PC-3 (cell line): ENCODE results near the gene PCSK2.

Experiments
- EZH2 ChIP-seq: fragments of 300-600 bp; sonication (generic); IDR thresholded peaks from one replicate; pipeline ENCODE4 v1.6.1; 2017; ENCODE audit warnings: antibody characterized with exemption, mild to moderate bottlenecking, low read length; ENCODE audit not compliant: unreplicated experiment
- EZH2phosphoT487 ChIP-seq: fragments of 300-600 bp; sonication (generic); IDR thresholded peaks from 2 replicates; pipeline ENCODE4 v1.6.1; 2018; ENCODE audit warnings: mild to moderate bottlenecking, antibody characterized with exemption, low read length, borderline replicate concordance
- TF ChIP-seq, protein P1 (sequence below): fragments of 300-600 bp; sonication (generic); conservative IDR thresholded peaks from 2 replicates; pipeline ENCODE4 v1.5.1; 2017; ENCODE audit warnings: antibody characterized with exemption, low read depth, mild to moderate bottlenecking, low read length

- TF ChIP-seq, protein P1, sequence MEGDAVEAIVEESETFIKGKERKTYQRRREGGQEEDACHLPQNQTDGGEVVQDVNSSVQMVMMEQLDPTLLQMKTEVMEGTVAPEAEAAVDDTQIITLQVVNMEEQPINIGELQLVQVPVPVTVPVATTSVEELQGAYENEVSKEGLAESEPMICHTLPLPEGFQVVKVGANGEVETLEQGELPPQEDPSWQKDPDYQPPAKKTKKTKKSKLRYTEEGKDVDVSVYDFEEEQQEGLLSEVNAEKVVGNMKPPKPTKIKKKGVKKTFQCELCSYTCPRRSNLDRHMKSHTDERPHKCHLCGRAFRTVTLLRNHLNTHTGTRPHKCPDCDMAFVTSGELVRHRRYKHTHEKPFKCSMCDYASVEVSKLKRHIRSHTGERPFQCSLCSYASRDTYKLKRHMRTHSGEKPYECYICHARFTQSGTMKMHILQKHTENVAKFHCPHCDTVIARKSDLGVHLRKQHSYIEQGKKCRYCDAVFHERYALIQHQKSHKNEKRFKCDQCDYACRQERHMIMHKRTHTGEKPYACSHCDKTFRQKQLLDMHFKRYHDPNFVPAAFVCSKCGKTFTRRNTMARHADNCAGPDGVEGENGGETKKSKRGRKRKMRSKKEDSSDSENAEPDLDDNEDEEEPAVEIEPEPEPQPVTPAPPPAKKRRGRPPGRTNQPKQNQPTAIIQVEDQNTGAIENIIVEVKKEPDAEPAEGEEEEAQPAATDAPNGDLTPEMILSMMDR: no peak
- TF ChIP-seq EZH2phosphoT487: no peak
- no peak for TF ChIP-seq EZH2
These were observed 137.8 kb downstream of the PCSK2 start for GRCh38 chr20:17364681-17365080.
